Amniotic stem cell (primary cell): Measurements from ENCODE around the gene ARMH1.
"Not testable (repeated sequence)": the region's sequence is repeated elsewhere in the genome, so short reads cannot be mapped to it uniquely, and the experiment has no call there.

Experiments
- DNase-seq: peaks from one replicate; lab custom pipeline; 2025; lab: John Stamatoyannopoulos, UW

Gene ARMH1

GRCh38 chr1:44723496-44724295 lies 49.2 kb downstream of the ARMH1 start:
- DNase-seq, result no peak

GRCh38 chr1:44724296-44724954 lies 49.9 kb downstream of the ARMH1 start:
- DNase-seq, result no peak

GRCh38 chr1:44724955-44725698 lies 50.6 kb downstream of the ARMH1 start:
- DNase-seq, result no peak

GRCh38 chr1:44730741-44731512 lies 56.4 kb downstream of the ARMH1 start, which contains the start of gene RNU5D-1:
Gene RNU5D-1 (minus strand): TSS chr1:44731170.
- DNase-seq, result peak; percentile 89

GRCh38 chr1:44733365-44733764 lies 58.9 kb downstream of the ARMH1 start:
- no peak for DNase-seq

- no peak for DNase-seq
Observed at GRCh38 chr1:44733784-44734183, 59.3 kb downstream of the ARMH1 start.

- no peak for DNase-seq
Observed at GRCh38 chr1:44735992-44736391, 61.5 kb downstream of the ARMH1 start.

GRCh38 chr1:44738953-44739306 lies 64.4 kb downstream of the ARMH1 start:
- DNase-seq, result not testable (repeated sequence)

- DNase-seq, result peak; percentile 91
Observed at GRCh38 chr1:44739307-44740178, 65.0 kb downstream of the ARMH1 start, which contains the start of gene KIF2C. Gene KIF2C (plus strand): TSS chr1:44739837. CDS start chr1:44739933, 96 bp downstream.

- DNase-seq, result no peak
Observed at GRCh38 chr1:44740179-44740617, 65.7 kb downstream of the ARMH1 start.

GRCh38 chr1:44743211-44743610 lies 68.7 kb downstream of the ARMH1 start:
- DNase-seq, result no peak

GRCh38 chr1:44747878-44748277 lies 73.4 kb downstream of the ARMH1 start:
- no peak for DNase-seq

- no peak for DNase-seq
Observed at GRCh38 chr1:44757420-44757819, 82.9 kb downstream of the ARMH1 start.

- no peak for DNase-seq
Observed at GRCh38 chr1:44759077-44759476, 84.6 kb downstream of the ARMH1 start.

GRCh38 chr1:44760876-44761275 lies 86.4 kb downstream of the ARMH1 start:
- DNase-seq, result no peak

- DNase-seq, result not testable (repeated sequence)
Observed at GRCh38 chr1:44766421-44766820, 91.9 kb downstream of the ARMH1 start.
